Measurements from ENCODE around the gene NOSIP.

Gene NOSIP

GRCh38 chr19:49544154-49544553 lies 36.2 kb downstream of the NOSIP start:
- no peak for DNase-seq

GRCh38 chr19:49543032-49543431 lies 37.3 kb downstream of the NOSIP start:
- no peak for DNase-seq

- no peak for DNase-seq
Observed at GRCh38 chr19:49542446-49542845, 37.9 kb downstream of the NOSIP start.

GRCh38 chr19:49541914-49542313 lies 38.4 kb downstream of the NOSIP start:
- DNase-seq = no peak

- no peak for DNase-seq
Observed at GRCh38 chr19:49539192-49539952, 41.0 kb downstream of the NOSIP start.

- DNase-seq = no peak
Observed at GRCh38 chr19:49538643-49539042, 41.7 kb downstream of the NOSIP start.

GRCh38 chr19:49536921-49537462 lies 43.4 kb downstream of the NOSIP start:
- no peak for DNase-seq

- DNase-seq = no peak
Observed at GRCh38 chr19:49534632-49535385, 45.5 kb downstream of the NOSIP start.

GRCh38 chr19:49533551-49534488 lies 46.5 kb downstream of the NOSIP start:
- DNase-seq = peak in 12 of 14 donors; percentile 7 to 82 (median 60)

GRCh38 chr19:49530708-49531107 lies 49.6 kb downstream of the NOSIP start:
- no peak for DNase-seq

GRCh38 chr19:49528211-49528771 lies 52.1 kb downstream of the NOSIP start:
- no peak for DNase-seq

GRCh38 chr19:49524812-49525455 lies 55.4 kb downstream of the NOSIP start:
- no peak for DNase-seq

- DNase-seq = peak in 4 of 14 donors; percentile 27 to 55 (median 33)
Observed at GRCh38 chr19:49520705-49521319, 59.5 kb downstream of the NOSIP start.

GRCh38 chr19:49518033-49518432 lies 62.3 kb downstream of the NOSIP start:
- no peak for DNase-seq

GRCh38 chr19:49515767-49516166 lies 64.6 kb downstream of the NOSIP start:
- DNase-seq = peak in 5 of 14 donors; percentile 18 to 52 (median 36)

GRCh38 chr19:49514151-49514550 lies 66.2 kb downstream of the NOSIP start:
- DNase-seq = no peak

- no peak for DNase-seq
Observed at GRCh38 chr19:49513746-49514118, 66.6 kb downstream of the NOSIP start.

GRCh38 chr19:49512970-49513745 lies 67.2 kb downstream of the NOSIP start:
- DNase-seq = peak in 6 of 14 donors; percentile 13 to 55 (median 36)

- DNase-seq = no peak
Observed at GRCh38 chr19:49507803-49508494, 72.4 kb downstream of the NOSIP start.

Measured in C1 segment of cervical spinal cord (tissue), 14 donors.